B cell (primary cell): ENCODE measurements around the gene CKMT2. TPM values are rescaled to one million over a fixed set of nuclear protein-coding genes. Genes with fewer than 3 reads are reported as not detected.

Source experiments
- ATAC-seq: fragments of 200-7000 bp; cut with Tn5 transposase; one replicate; pipeline ENCODE4 v1.10.0; 2021; ENCODE audit warnings: low read depth, mild to moderate bottlenecking, moderate number of reproducible peaks, moderate library complexity
- CTCF ChIA-PET: fragments of 350-600 bp; sonication (Branson Sonifier 250); formaldehyde crosslinking; loops from one replicate; lab custom pipeline; 2021; ENCODE audit warnings: antibody characterized with exemption, inconsistent platforms; lab: Charles Lee
- POLR2A ChIA-PET: fragments of 350-600 bp; sonication (Branson Sonifier 250); formaldehyde crosslinking; loops from one replicate; lab custom pipeline; 2021; ENCODE audit warnings: antibody characterized with exemption; lab: Charles Lee
- DNase-seq: peaks from one replicate; pipeline ENCODE4 v3.0.0; 2013
- H2AFZ ChIP-seq: 2 replicates; pipeline ENCODE4 v1.6.1; 2012; ENCODE audit warnings: mild to moderate bottlenecking, low read depth, low read length; ENCODE audit not compliant: insufficient read depth, poor library complexity, severe bottlenecking
- H3K27ac ChIP-seq, 2 donors: 1 replicate in 1 of 2; 2 replicates in 1 of 2; pipeline ENCODE4 v1.5.1; 2012 to 2013; ENCODE audit warnings: low read length in 2 of 2, mild to moderate bottlenecking in 2 of 2, moderate library complexity in 1 of 2
- H3K27me3 ChIP-seq, 4 experiments: fragments of 200-600 bp in 1 of 4; sonication (generic) in 1 of 4; replicated peaks in 1 of 4; 1 replicate in 2 of 4; 2 replicates in 2 of 4; pipeline versions ENCODE4 v1.6.1 to v1.7.0; 2013 to 2016; ENCODE audit warnings: low read length in 3 of 4, mild to moderate bottlenecking in 2 of 4, mixed read lengths in 1 of 4, moderate library complexity in 1 of 4; ENCODE audit not compliant: insufficient read depth in 4 of 4, control insufficient read depth in 3 of 4; ENCODE audit errors: control extremely low read depth in 1 of 4
- H3K36me3 ChIP-seq, 2 experiments: replicated peaks in 1 of 2; 1 replicate in 1 of 2; 2 replicates in 1 of 2; pipeline versions ENCODE4 v1.6.1 to v1.7.1; 2013; ENCODE audit warnings: low read length in 1 of 2; ENCODE audit not compliant: insufficient read depth in 2 of 2, control insufficient read depth in 1 of 2; ENCODE audit errors: control extremely low read depth in 1 of 2, extremely low read depth in 1 of 2
- H3K4me1 ChIP-seq, 2 donors: fragments of 200-600 bp in 1 of 2; sonication (generic) in 1 of 2; 1 replicate in 1 of 2; 2 replicates in 1 of 2; pipeline versions ENCODE4 v1.5.1 to v1.6.1; 2013 to 2017; ENCODE audit warnings: low read length in 2 of 2; ENCODE audit not compliant: control insufficient read depth in 2 of 2, insufficient read depth in 2 of 2
- H3K4me2 ChIP-seq: replicated peaks from 2 replicates; pipeline ENCODE3; 2012; ENCODE audit warnings: mild to moderate bottlenecking, low read depth, low read length; ENCODE audit not compliant: poor library complexity, severe bottlenecking
- H3K4me3 ChIP-seq, 5 experiments: fragments of 200-600 bp in 1 of 5; sonication (generic) in 1 of 5; 1 replicate in 3 of 5; 2 replicates in 2 of 5; pipeline versions ENCODE4 v1.5.1 to v1.7.0; 2011 to 2016; ENCODE audit warnings: low read length in 4 of 5, mild to moderate bottlenecking in 4 of 5, low read depth in 2 of 5, control low read depth in 1 of 5, moderate library complexity in 1 of 5; ENCODE audit not compliant: insufficient read depth in 1 of 5; ENCODE audit errors: control extremely low read depth in 1 of 5, extremely low read depth in 1 of 5
- H3K79me2 ChIP-seq: fragments of 200-600 bp; sonication (generic); one replicate; pipeline ENCODE4 v1.6.0; 2016; ENCODE audit warnings: low read length; ENCODE audit not compliant: control insufficient read depth, insufficient read depth
- H3K9ac ChIP-seq: fragments of 200-600 bp; sonication (generic); 2 replicates; pipeline ENCODE4 v1.6.1; 2017; ENCODE audit warnings: mild to moderate bottlenecking, low read length, moderate library complexity
- H3K9me3 ChIP-seq, 3 donors: one replicate each; pipeline versions ENCODE4 v1.6.1 to v1.7.1; 2013; ENCODE audit warnings: low read length in 2 of 3; ENCODE audit not compliant: control insufficient read depth in 2 of 3, insufficient read depth in 1 of 3; ENCODE audit errors: control extremely low read depth in 1 of 3
- H4K20me1 ChIP-seq: 2 replicates; pipeline ENCODE4 v1.6.0; 2012; ENCODE audit warnings: mild to moderate bottlenecking, low read length; ENCODE audit not compliant: insufficient read depth, control insufficient read depth, poor library complexity, severe bottlenecking
- H3K27ac Mint-ChIP-seq: one replicate; pipeline ENCODE4 v1.8.0; 2021; ENCODE audit warnings: mixed read lengths
- H3K27me3 Mint-ChIP-seq: one replicate; pipeline ENCODE4 v1.8.0; 2021; ENCODE audit warnings: mixed read lengths
- H3K4me1 Mint-ChIP-seq: one replicate; pipeline ENCODE4 v1.8.0; 2021; ENCODE audit warnings: mixed read lengths
- H3K4me3 Mint-ChIP-seq: one replicate; pipeline ENCODE4 v1.8.0; 2021; ENCODE audit warnings: mixed read lengths
- H3K9me3 Mint-ChIP-seq: one replicate; pipeline ENCODE4 v1.8.0; 2022; ENCODE audit warnings: mixed read lengths; ENCODE audit not compliant: insufficient read depth
- EZH2 ChIP-seq: IDR thresholded peaks from 2 replicates; pipeline ENCODE4 v1.6.1; 2012; ENCODE audit warnings: borderline replicate concordance, low read depth, mild to moderate bottlenecking, moderate library complexity, low read length; ENCODE audit not compliant: insufficient read depth, poor library complexity, severe bottlenecking
- WGBS: methylation state at CpG from one replicate; pipeline ENCODE4 v1.1.5; 2013; ENCODE audit warnings: missing lambda C conversion rate; ENCODE audit not compliant: insufficient coverage; 5-methylcytosine and 5-hydroxymethylcytosine counted together
- intact Hi-C: fragments of 100-400 bp; cut with micrococcal nuclease; formaldehyde crosslinking; loops from one replicate; pipeline ENCODE4 v1.10.0; 2022
- polyA plus RNA-seq: library from polyadenylated mRNA; depleted of rRNA; stranded (reverse); fragments of >200 nt; gene quantifications from 2 replicates; pipeline ENCODE4 v1.2.3, GENCODE V29; 2012
- small RNA-seq: library from RNA; depleted of rRNA; stranded (forward); fragments of <200 nt; gene quantifications from one replicate; pipeline ENCODE3, GENCODE V24; 2012; ENCODE audit warnings: low replicate concordance, low read depth; ENCODE audit not compliant: insufficient read length
- total RNA-seq, 2 donors: library from RNA; stranded (reverse); fragments of 120-200 nt in 1 of 2; gene quantifications; 1 replicate in 1 of 2; 2 replicates in 1 of 2; pipeline versions ENCODE4 v1.2.3 to v1.2.4, GENCODE V29; 2013 to 2022
- TF ChIP-seq, protein P1 (sequence below): fragments of 200-600 bp; IDR thresholded peaks from one replicate; pipeline ENCODE4 v1.8.0; 2022; ENCODE audit warnings: antibody characterized with exemption, mild to moderate bottlenecking

Gene CKMT2
- total and polyA plus RNA-seq, 2 donors (not counting 1 experiment from before 2014, with no cell fraction given) = not detected

GRCh38 chr5:81315336-81315735 lies 82.2 kb downstream of the CKMT2 start:
- no peak overlapping the region for H3K9ac ChIP-seq
- TF ChIP-seq, protein P1, sequence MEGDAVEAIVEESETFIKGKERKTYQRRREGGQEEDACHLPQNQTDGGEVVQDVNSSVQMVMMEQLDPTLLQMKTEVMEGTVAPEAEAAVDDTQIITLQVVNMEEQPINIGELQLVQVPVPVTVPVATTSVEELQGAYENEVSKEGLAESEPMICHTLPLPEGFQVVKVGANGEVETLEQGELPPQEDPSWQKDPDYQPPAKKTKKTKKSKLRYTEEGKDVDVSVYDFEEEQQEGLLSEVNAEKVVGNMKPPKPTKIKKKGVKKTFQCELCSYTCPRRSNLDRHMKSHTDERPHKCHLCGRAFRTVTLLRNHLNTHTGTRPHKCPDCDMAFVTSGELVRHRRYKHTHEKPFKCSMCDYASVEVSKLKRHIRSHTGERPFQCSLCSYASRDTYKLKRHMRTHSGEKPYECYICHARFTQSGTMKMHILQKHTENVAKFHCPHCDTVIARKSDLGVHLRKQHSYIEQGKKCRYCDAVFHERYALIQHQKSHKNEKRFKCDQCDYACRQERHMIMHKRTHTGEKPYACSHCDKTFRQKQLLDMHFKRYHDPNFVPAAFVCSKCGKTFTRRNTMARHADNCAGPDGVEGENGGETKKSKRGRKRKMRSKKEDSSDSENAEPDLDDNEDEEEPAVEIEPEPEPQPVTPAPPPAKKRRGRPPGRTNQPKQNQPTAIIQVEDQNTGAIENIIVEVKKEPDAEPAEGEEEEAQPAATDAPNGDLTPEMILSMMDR = no peak
- no peak for TF ChIP-seq EZH2
- H3K9me3 ChIP-seq = no peaks in the 10 kb centered on the region
- peaks cover 2% of the 10 kb centered on the region for H3K4me1 Mint-ChIP-seq
- ATAC-seq = no peak
- H3K79me2 ChIP-seq = no peaks in the 10 kb centered on the region
- H3K36me3 ChIP-seq = peaks cover 8 to 9% of the 10 kb centered on the region in 2 experiments
- H3K4me1 ChIP-seq = no peaks in the 10 kb centered on the region
- DNase-seq = no peak
- intact Hi-C loops = no loop called here
- no peak overlapping the region for H3K4me3 Mint-ChIP-seq
- no peaks in the 10 kb centered on the region for H3K27me3 Mint-ChIP-seq
- H3K27ac Mint-ChIP-seq = no peak overlapping the region
- H4K20me1 ChIP-seq = no peaks in the 10 kb centered on the region
- H3K9me3 Mint-ChIP-seq = no peaks in the 10 kb centered on the region
- H3K27ac ChIP-seq = no peak overlapping the region
- no peak overlapping the region for H3K4me3 ChIP-seq
- WGBS = no CpG with 5 or more reads among the region's 1 CpG
- no peak overlapping the region for H3K4me2 ChIP-seq
- H3K27me3 ChIP-seq = no peaks in the 10 kb centered on the region
- CTCF ChIA-PET = interaction anchor here (0.6 to 1.1 kb wide), 2 partner anchors 16 to 82 kb away, joined by 4 to 5 read pairs; no protein-coding TSS in a partner anchor
- POLR2A ChIA-PET = no interaction called here
- H2AFZ ChIP-seq = no peak overlapping the region

GRCh38 chr5:81315830-81316229 lies 82.7 kb downstream of the CKMT2 start:
- intact Hi-C loops = no loop called here
- H3K9ac ChIP-seq = no peak overlapping the region
- H3K27me3 Mint-ChIP-seq = no peaks in the 10 kb centered on the region
- H3K4me1 Mint-ChIP-seq = peaks cover 2% of the 10 kb centered on the region
- no peaks in the 10 kb centered on the region for H3K9me3 Mint-ChIP-seq
- no peak overlapping the region for H3K4me3 Mint-ChIP-seq
- ATAC-seq (no peak), DNase-seq (no peak)
- no peak overlapping the region for H3K27ac ChIP-seq
- no peaks in the 10 kb centered on the region for H3K9me3 ChIP-seq
- no peak overlapping the region for H3K4me2 ChIP-seq
- 88% methylated on average over 1 of the region's 4 CpGs for WGBS
- TF ChIP-seq, protein P1 = no peak
- no peak for TF ChIP-seq EZH2
- H4K20me1 ChIP-seq = no peaks in the 10 kb centered on the region
- no peak overlapping the region for H2AFZ ChIP-seq
- H3K36me3 ChIP-seq = peaks cover 4 to 9% of the 10 kb centered on the region in 2 experiments
- H3K79me2 ChIP-seq = no peaks in the 10 kb centered on the region
- CTCF ChIA-PET = interaction anchor here (0.6 kb wide), 1 partner anchor 81 kb away, joined by 4 read pairs; no protein-coding TSS in a partner anchor
- no peak overlapping the region for H3K4me3 ChIP-seq
- H3K4me1 ChIP-seq = no peaks in the 10 kb centered on the region
- no peak overlapping the region for H3K27ac Mint-ChIP-seq
- no peaks in the 10 kb centered on the region for H3K27me3 ChIP-seq
- POLR2A ChIA-PET = no interaction called here

Small RNAs within 50 kb of the gene (small RNA-seq; reads per million reads assigned to genes)
- not detected for gene AC026436.1

Other genes starting within 250 kb of the CKMT2 start
- gene ZCCHC9, start 68.3 kb downstream of the CKMT2 start, total RNA-seq = 23.0 and 23.7 TPM in 2 replicates
- 8.8 and 10.2 TPM in 2 replicates for gene ZCCHC9, start 68.3 kb downstream of the CKMT2 start, polyA plus RNA-seq
- not detected in 2 replicates for gene ACOT12, start 160.8 kb downstream of the CKMT2 start, total RNA-seq
- 0.06 TPM in 1 of 2 replicates, not detected in the other for gene ACOT12, start 160.8 kb downstream of the CKMT2 start, polyA plus RNA-seq